ENCODE measurements around the gene MEGF9.

DNA sequence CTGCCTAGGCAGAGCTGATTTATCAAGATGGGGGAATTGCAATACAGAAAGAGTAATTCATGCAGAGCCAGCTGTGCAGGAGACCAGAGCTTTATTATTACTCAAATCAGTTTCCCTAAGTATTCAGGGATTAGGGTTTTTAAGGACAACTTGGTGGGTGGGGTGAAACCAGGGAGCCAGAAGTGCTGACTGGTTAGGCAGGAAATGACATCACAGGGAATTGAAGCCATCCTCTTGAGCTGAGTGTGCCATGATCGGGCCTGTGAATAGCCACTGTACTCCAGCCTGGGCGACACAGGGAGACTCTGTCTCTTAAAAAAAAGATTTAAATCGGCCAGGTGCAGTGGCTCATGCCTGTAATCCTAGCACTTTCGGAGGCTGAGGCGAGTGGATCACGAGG is 89.0 kb downstream of the MEGF9 start:
- TF ChIP-seq, protein P1, sequence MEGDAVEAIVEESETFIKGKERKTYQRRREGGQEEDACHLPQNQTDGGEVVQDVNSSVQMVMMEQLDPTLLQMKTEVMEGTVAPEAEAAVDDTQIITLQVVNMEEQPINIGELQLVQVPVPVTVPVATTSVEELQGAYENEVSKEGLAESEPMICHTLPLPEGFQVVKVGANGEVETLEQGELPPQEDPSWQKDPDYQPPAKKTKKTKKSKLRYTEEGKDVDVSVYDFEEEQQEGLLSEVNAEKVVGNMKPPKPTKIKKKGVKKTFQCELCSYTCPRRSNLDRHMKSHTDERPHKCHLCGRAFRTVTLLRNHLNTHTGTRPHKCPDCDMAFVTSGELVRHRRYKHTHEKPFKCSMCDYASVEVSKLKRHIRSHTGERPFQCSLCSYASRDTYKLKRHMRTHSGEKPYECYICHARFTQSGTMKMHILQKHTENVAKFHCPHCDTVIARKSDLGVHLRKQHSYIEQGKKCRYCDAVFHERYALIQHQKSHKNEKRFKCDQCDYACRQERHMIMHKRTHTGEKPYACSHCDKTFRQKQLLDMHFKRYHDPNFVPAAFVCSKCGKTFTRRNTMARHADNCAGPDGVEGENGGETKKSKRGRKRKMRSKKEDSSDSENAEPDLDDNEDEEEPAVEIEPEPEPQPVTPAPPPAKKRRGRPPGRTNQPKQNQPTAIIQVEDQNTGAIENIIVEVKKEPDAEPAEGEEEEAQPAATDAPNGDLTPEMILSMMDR (IDR thresholded peaks at IDR 0.05) = no peak
- no peak for TF ChIP-seq EZH2 (IDR thresholded peaks at IDR 0.05; ENCODE audit: borderline replicate concordance, insufficient read depth, low read depth, low read length, poor library complexity, severe bottlenecking)
